GM21528 (cell line): Measurements from ENCODE around the gene SLC12A3.

Experiments used
- ATAC-seq: cut with Tn5 transposase; IDR thresholded peaks from one replicate; pipeline ENCODE4 v1.9.1; 2021; ENCODE audit warnings: mild to moderate bottlenecking, moderate library complexity; ENCODE audit not compliant: unreplicated experiment, low FRiP score

Gene SLC12A3

GRCh38 chr16:56864960-56865359 lies at the start of gene SLC12A3:
Gene SLC12A3, plus strand, starts transcription at chr16:56865207. Its CDS starts 29 bp downstream, at chr16:56865236.
- no peak for ATAC-seq

GRCh38 chr16:56815721-56816120 lies 49.3 kb upstream of the SLC12A3 start:
- ATAC-seq = no peak

- ATAC-seq = no peak
These were observed 48.0 kb upstream of the SLC12A3 start for GRCh38 chr16:56817056-56817455.

- ATAC-seq = no peak
These were observed 47.1 kb upstream of the SLC12A3 start for GRCh38 chr16:56817938-56818337.

- no peak for ATAC-seq
These were observed 41.8 kb upstream of the SLC12A3 start for GRCh38 chr16:56823081-56823733.

- ATAC-seq = no peak
These were observed 40.7 kb upstream of the SLC12A3 start for GRCh38 chr16:56824331-56824730.

GRCh38 chr16:56824804-56825203 lies 40.2 kb upstream of the SLC12A3 start:
- ATAC-seq = no peak

- ATAC-seq = no peak
These were observed 39.2 kb upstream of the SLC12A3 start for GRCh38 chr16:56825826-56826225.

GRCh38 chr16:56828647-56829046 lies 36.4 kb upstream of the SLC12A3 start:
- no peak for ATAC-seq

- ATAC-seq = no peak
These were observed 34.3 kb upstream of the SLC12A3 start for GRCh38 chr16:56830669-56831068.

GRCh38 chr16:56832768-56833167 lies 32.2 kb upstream of the SLC12A3 start:
- no peak for ATAC-seq

- ATAC-seq = no peak
These were observed 31.6 kb upstream of the SLC12A3 start for GRCh38 chr16:56833243-56833970.

- no peak for ATAC-seq
These were observed 29.7 kb upstream of the SLC12A3 start for GRCh38 chr16:56835320-56835719.

- no peak for ATAC-seq
These were observed 28.4 kb upstream of the SLC12A3 start for GRCh38 chr16:56836410-56837230.

- no peak for ATAC-seq
These were observed 26.2 kb upstream of the SLC12A3 start for GRCh38 chr16:56838622-56839337.

- ATAC-seq = no peak
These were observed 23.8 kb upstream of the SLC12A3 start for GRCh38 chr16:56841233-56841632.

- ATAC-seq = no peak
These were observed 23.3 kb upstream of the SLC12A3 start for GRCh38 chr16:56841659-56842058.

- no peak for ATAC-seq
These were observed 22.9 kb upstream of the SLC12A3 start for GRCh38 chr16:56842133-56842532.

GRCh38 chr16:56844056-56844455 lies 21.0 kb upstream of the SLC12A3 start:
- no peak for ATAC-seq

GRCh38 chr16:56847173-56847910 lies 17.7 kb upstream of the SLC12A3 start:
- ATAC-seq = no peak
